Osteocyte (in vitro differentiated cells): ENCODE results near the gene ENOSF1. TPM values are rescaled to one million over a fixed set of nuclear protein-coding genes. Genes with fewer than 3 reads are reported as not detected.
A peak's percentile ranks its signal among the peaks of the same experiment; 100 is the strongest.

Experiments
- DNase-seq: peaks from one replicate; pipeline ENCODE4 v3.0.0; 2021; ENCODE audit warnings: mixed read lengths; ENCODE audit not compliant: unreplicated experiment; ENCODE audit errors: extremely low spot score
- H3K27ac Mint-ChIP-seq: one replicate; pipeline ENCODE4 v1.8.0; 2021; ENCODE audit warnings: mild to moderate bottlenecking, mixed read lengths; ENCODE audit not compliant: unreplicated experiment
- H3K27me3 Mint-ChIP-seq: one replicate; pipeline ENCODE4 v1.8.0; 2021; ENCODE audit warnings: mixed read lengths; ENCODE audit not compliant: unreplicated experiment
- H3K36me3 Mint-ChIP-seq: one replicate; pipeline ENCODE4 v1.8.0; 2021; ENCODE audit warnings: mixed read lengths; ENCODE audit not compliant: unreplicated experiment
- H3K4me1 Mint-ChIP-seq: one replicate; pipeline ENCODE4 v1.8.0; 2021; ENCODE audit warnings: mixed read lengths; ENCODE audit not compliant: unreplicated experiment
- H3K4me3 Mint-ChIP-seq: one replicate; pipeline ENCODE4 v1.8.0; 2021; ENCODE audit warnings: mild to moderate bottlenecking, moderate library complexity, mixed read lengths; ENCODE audit not compliant: unreplicated experiment
- H3K9me3 Mint-ChIP-seq: one replicate; pipeline ENCODE4 v1.8.0; 2021; ENCODE audit warnings: mixed read lengths; ENCODE audit not compliant: unreplicated experiment
- CTCF ChIP-seq: fragments of 200-600 bp; sonication (generic); IDR thresholded peaks from 2 replicates; pipeline ENCODE4 v1.5.0; 2021; ENCODE audit warnings: antibody characterized with exemption, mild to moderate bottlenecking, moderate library complexity
- total RNA-seq: library from RNA; stranded (reverse); gene quantifications from 2 replicates; pipeline ENCODE4 v1.2.1, GENCODE V29; 2021

ENOSF1 gene
- total RNA-seq, 1 donor from 2014 or later = 22.3 TPM

GRCh38 chr18:711657-712400 lies 601 bp downstream of the ENOSF1 start:
- Mint-ChIP-seq H3K4me3 (peak overlapping the region; percentile 80), H3K4me1 (peaks cover 23% of the 10 kb centered on the region), H3K27ac (peak overlapping the region; percentile 84), H3K36me3 (no peaks in the 10 kb centered on the region), H3K27me3 (no peaks in the 10 kb centered on the region), H3K9me3 (peaks cover 7% of the 10 kb centered on the region)
- TF ChIP-seq CTCF = no peak
- DNase-seq = peak; percentile 83

- Mint-ChIP-seq H3K4me1 (peaks cover 23% of the 10 kb centered on the region), H3K27ac (peak overlapping the region; percentile 84), H3K9me3 (peaks cover 7% of the 10 kb centered on the region), H3K4me3 (peak overlapping the region; percentile 80), H3K27me3 (no peaks in the 10 kb centered on the region), H3K36me3 (peaks cover 2% of the 10 kb centered on the region)
- no peak for TF ChIP-seq CTCF
- DNase-seq = peak; percentile 56
Measured at GRCh38 chr18:711310-711656, 1.1 kb downstream of the ENOSF1 start.

- Mint-ChIP-seq H3K27me3 (no peaks in the 10 kb centered on the region), H3K9me3 (peaks cover 7% of the 10 kb centered on the region), H3K4me1 (peaks cover 23% of the 10 kb centered on the region), H3K36me3 (peaks cover 2% of the 10 kb centered on the region), H3K4me3 (peak overlapping the region; percentile 80), H3K27ac (peak overlapping the region; percentile 84)
- DNase-seq = no peak
- TF ChIP-seq CTCF = no peak
Measured at GRCh38 chr18:710418-711300, 1.8 kb downstream of the ENOSF1 start.

GRCh38 chr18:709771-710170 lies 2.7 kb downstream of the ENOSF1 start:
- H3K27me3 Mint-ChIP-seq = no peaks in the 10 kb centered on the region
- H3K36me3 Mint-ChIP-seq = peaks cover 9% of the 10 kb centered on the region
- H3K9me3 Mint-ChIP-seq = peaks cover 7% of the 10 kb centered on the region
- TF ChIP-seq CTCF = no peak
- H3K4me3 Mint-ChIP-seq = no peak overlapping the region
- H3K4me1 Mint-ChIP-seq = peaks cover 15% of the 10 kb centered on the region
- peak; percentile 27 for DNase-seq
- no peak overlapping the region for H3K27ac Mint-ChIP-seq

GRCh38 chr18:708096-708495 lies 4.3 kb downstream of the ENOSF1 start:
- Mint-ChIP-seq H3K36me3 (peaks cover 10% of the 10 kb centered on the region), H3K4me3 (no peak overlapping the region), H3K27me3 (no peaks in the 10 kb centered on the region), H3K9me3 (no peaks in the 10 kb centered on the region), H3K4me1 (peaks cover 17% of the 10 kb centered on the region), H3K27ac (no peak overlapping the region)
- no peak for TF ChIP-seq CTCF
- peak; percentile 73 for DNase-seq
